ENCODE data around the gene OLFML2A. TPM values are rescaled to one million over a fixed set of nuclear protein-coding genes. Genes with fewer than 3 reads are reported as not detected.

Gene OLFML2A
- total and polyA plus RNA-seq, 2 donors (not counting 1 experiment from before 2014, with no cell fraction given), result 0.76 to 0.88 TPM

- ChIA-PET POLR2A (interaction anchor here (0.5 to 1.9 kb wide), 6 partner anchors 8 to 310 kb away, joined by 3 to 5 read pairs (median 3); partner anchors contain the start of genes ARPC5L and RPL35), CTCF (interaction anchor here (0.6 to 9.8 kb wide), 27 partner anchors 10 to 1951 kb away, joined by 3 to 345 read pairs (median 5); partner anchors contain the start of genes ARPC5L, NR6A1, OLFML2A and RPL35)
- peak within 1 kb of the TSS; percentile 58 for H3K9ac ChIP-seq (ENCODE audit: low read length)
- peaks cover 5% of the 10 kb centered on the region for H4K20me1 ChIP-seq (ENCODE audit: control insufficient read depth, insufficient read depth, low read length, poor library complexity, severe bottlenecking)
- TF ChIP-seq EZH2 (IDR thresholded peaks at IDR 0.05; ENCODE audit: borderline replicate concordance, insufficient read depth, low read depth, low read length, poor library complexity, severe bottlenecking) (no peak), CTCF (IDR thresholded peaks at IDR 0.05) (peak; percentile 99)
- intact Hi-C loops (cut with micrococcal nuclease), result loop anchor here (1.0 to 5.0 kb wide), 6 partner anchors 8 to 519 kb away; partner anchors contain the start of gene RPL35
- no peaks in the 10 kb centered on the region for H3K27me3 ChIP-seq (replicated peaks in 1 of 4; ENCODE audit: control extremely low read depth in 1 of 4, control insufficient read depth in 3 of 4, insufficient read depth in 4 of 4, low read length in 3 of 4)
- H3K4me1 Mint-ChIP-seq, result peaks cover 8% of the 10 kb centered on the region
- peaks cover 0 to 12% of the 10 kb centered on the region in 2 experiments for H3K36me3 ChIP-seq (replicated peaks in 1 of 2; ENCODE audit: control extremely low read depth in 1 of 2, control insufficient read depth in 1 of 2, extremely low read depth in 1 of 2, insufficient read depth in 2 of 2, low read length in 1 of 2)
- H3K27ac ChIP-seq (ENCODE audit: low read length in 2 of 2), result peak within 1 kb of the TSS in 1 of 2 donors; percentile 74
- peak within 1 kb of the TSS; percentile 88 for H3K4me3 Mint-ChIP-seq
- 2% methylated on average over 51 of the region's 51 CpGs for WGBS (ENCODE audit: insufficient coverage)
- H3K4me1 ChIP-seq (ENCODE audit: control insufficient read depth in 2 of 2, insufficient read depth in 2 of 2, low read length in 2 of 2), result peaks cover 7 to 9% of the 10 kb centered on the region in 2 donors
- peak within 1 kb of the TSS in 4 of 5 experiments; percentile 33 to 55 (median 48) for H3K4me3 ChIP-seq (ENCODE audit: control extremely low read depth in 1 of 5, extremely low read depth in 1 of 5, insufficient read depth in 1 of 5, low read depth in 2 of 5, low read length in 4 of 5)
- peak within 1 kb of the TSS; percentile 85 for H3K4me2 ChIP-seq (replicated peaks; ENCODE audit: low read depth, low read length, poor library complexity, severe bottlenecking)
- H3K9me3 ChIP-seq (ENCODE audit: control extremely low read depth in 1 of 3, control insufficient read depth in 2 of 3, insufficient read depth in 1 of 3, low read length in 2 of 3), result no peaks in the 10 kb centered on the region
- H2AFZ ChIP-seq (ENCODE audit: insufficient read depth, low read depth, low read length, poor library complexity, severe bottlenecking), result peak within 1 kb of the TSS; percentile 78
- peak; percentile 88 for DNase-seq
- no peaks in the 10 kb centered on the region for H3K79me2 ChIP-seq (ENCODE audit: control insufficient read depth, insufficient read depth, low read length)
- H3K27me3 Mint-ChIP-seq, result no peaks in the 10 kb centered on the region
- no peaks in the 10 kb centered on the region for H3K9me3 Mint-ChIP-seq (ENCODE audit: insufficient read depth)
- H3K27ac Mint-ChIP-seq, result peak within 1 kb of the TSS; percentile 84
- ATAC-seq (ENCODE audit: low read depth), result peak; percentile 80
Measured at GRCh38 chr9:124852829-124853531, 76.0 kb downstream of the OLFML2A start, which contains the start of gene WDR38. Gene WDR38, plus strand, starts transcription at chr9:124853460. Its CDS starts 72 bp downstream, at chr9:124853532.

Data from B cell (primary cell).